Liver (tissue), 9 donors: Measurements from ENCODE around the gene URB1. TPM values are rescaled to one million over a fixed set of nuclear protein-coding genes. Genes with fewer than 3 reads are reported as not detected.

Experiments used
- DNase-seq: peaks from one replicate; pipeline ENCODE4 v3.0.0-alpha.2; 2017; ENCODE audit warnings: low spot score
- H3K27ac ChIP-seq, 2 donors: one replicate each; pipeline ENCODE4 v1.7.0; 2013; ENCODE audit warnings: inconsistent platforms in 2 of 2, low read length in 2 of 2, control low read depth in 1 of 2, low read depth in 1 of 2, mild to moderate bottlenecking in 1 of 2
- H3K27me3 ChIP-seq, 4 donors: one replicate each; pipeline versions ENCODE4 v1.6.1 to v1.7.0; 2013; ENCODE audit warnings: low read length in 3 of 4, inconsistent platforms in 1 of 4, mild to moderate bottlenecking in 1 of 4, moderate library complexity in 1 of 4; ENCODE audit not compliant: control insufficient read depth in 4 of 4, insufficient read depth in 4 of 4
- H3K36me3 ChIP-seq, 4 donors: one replicate each; pipeline versions ENCODE4 v1.6.1 to v1.7.0; 2013; ENCODE audit warnings: low read length in 3 of 4, mild to moderate bottlenecking in 3 of 4, low read depth in 1 of 4, moderate library complexity in 1 of 4; ENCODE audit not compliant: control insufficient read depth in 4 of 4, insufficient read depth in 3 of 4
- H3K4me1 ChIP-seq, 4 donors: one replicate each; pipeline versions ENCODE4 v1.6.1 to v1.7.0; 2013; ENCODE audit warnings: low read length in 3 of 4, mild to moderate bottlenecking in 3 of 4, moderate library complexity in 1 of 4; ENCODE audit not compliant: control insufficient read depth in 4 of 4, insufficient read depth in 4 of 4
- H3K4me3 ChIP-seq, 3 donors: one replicate each; pipeline versions ENCODE4 v1.6.1 to v1.7.0; 2013; ENCODE audit warnings: low read length in 3 of 3, control low read depth in 1 of 3, low read depth in 1 of 3, mild to moderate bottlenecking in 1 of 3
- H3K9ac ChIP-seq, 2 donors: one replicate each; pipeline ENCODE4 v1.7.0; 2013; ENCODE audit warnings: low read length in 2 of 2, mild to moderate bottlenecking in 2 of 2, moderate library complexity in 2 of 2, control low read depth in 1 of 2, low read depth in 1 of 2
- H3K9me3 ChIP-seq, 4 donors: one replicate each; pipeline versions ENCODE4 v1.6.1 to v1.7.0; 2013; ENCODE audit warnings: low read length in 3 of 4; ENCODE audit not compliant: control insufficient read depth in 4 of 4
- ATF3 ChIP-seq: IDR thresholded peaks from 2 replicates; pipeline ENCODE4 v1.6.1; 2016; ENCODE audit warnings: antibody characterized with exemption
- EGR1 ChIP-seq, 2 donors: IDR thresholded peaks; 2 replicates each; pipeline ENCODE4 v1.6.1; 2016 to 2018; ENCODE audit warnings: antibody characterized with exemption in 2 of 2, low read depth in 2 of 2
- FOXA1 ChIP-seq: IDR thresholded peaks from 2 replicates; pipeline ENCODE4 v1.6.1; 2016; ENCODE audit warnings: antibody characterized with exemption
- FOXA2 ChIP-seq: IDR thresholded peaks from 2 replicates; pipeline ENCODE4 v1.6.1; 2016; ENCODE audit warnings: antibody characterized with exemption
- GABPA ChIP-seq, 2 donors: IDR thresholded peaks in 1 of 2; conservative IDR thresholded peaks in 1 of 2; 2 replicates each; pipeline ENCODE4 v1.6.1; 2016; ENCODE audit warnings: antibody characterized with exemption in 2 of 2, mild to moderate bottlenecking in 1 of 2, moderate library complexity in 1 of 2
- HNF4A ChIP-seq, 2 donors: conservative IDR thresholded peaks; 2 replicates each; pipeline ENCODE4 v1.6.1; 2016; ENCODE audit warnings: antibody characterized with exemption in 2 of 2, mild to moderate bottlenecking in 2 of 2
- HNF4G ChIP-seq: IDR thresholded peaks from 2 replicates; pipeline ENCODE4 v1.6.1; 2016; ENCODE audit warnings: antibody characterized with exemption
- JUND ChIP-seq, 2 donors: IDR thresholded peaks; 2 replicates each; pipeline ENCODE4 v1.6.1; 2016; ENCODE audit warnings: antibody characterized with exemption in 2 of 2
- MAX ChIP-seq: IDR thresholded peaks from 2 replicates; pipeline ENCODE4 v1.6.1; 2016; ENCODE audit warnings: antibody characterized with exemption
- NR2F2 ChIP-seq: IDR thresholded peaks from 2 replicates; pipeline ENCODE4 v1.6.1; 2016; ENCODE audit warnings: antibody characterized with exemption
- RAD21 ChIP-seq, 2 donors: IDR thresholded peaks; 2 replicates each; pipeline ENCODE4 v1.6.1; 2016; ENCODE audit warnings: antibody characterized with exemption in 2 of 2, mild to moderate bottlenecking in 2 of 2
- REST ChIP-seq: IDR thresholded peaks from 2 replicates; pipeline ENCODE4 v1.6.1; 2016; ENCODE audit warnings: antibody characterized with exemption, mild to moderate bottlenecking
- RXRA ChIP-seq, 2 donors: IDR thresholded peaks; 2 replicates each; pipeline ENCODE4 v1.6.1; 2017 to 2018; ENCODE audit warnings: antibody characterized with exemption in 2 of 2, mild to moderate bottlenecking in 1 of 2
- SP1 ChIP-seq: IDR thresholded peaks from 2 replicates; pipeline ENCODE4 v1.6.1; 2018; ENCODE audit warnings: antibody characterized with exemption, mild to moderate bottlenecking
- TAF1 ChIP-seq: conservative IDR thresholded peaks from 2 replicates; pipeline ENCODE4 v1.6.1; 2016; ENCODE audit warnings: antibody characterized with exemption, mild to moderate bottlenecking
- YY1 ChIP-seq: IDR thresholded peaks from 2 replicates; pipeline ENCODE4 v1.6.1; 2016; ENCODE audit warnings: antibody characterized with exemption, mild to moderate bottlenecking
- WGBS: extraction: QIAGEN DNeasy Blood & Tissue Kit; methylation state at CpG from one replicate; pipeline ENCODE4 v1.1.7; 2013; 5-methylcytosine and 5-hydroxymethylcytosine counted together
- polyA plus RNA-seq, 2 donors: library from polyadenylated mRNA; stranded (reverse) in 1 of 2; unstranded in 1 of 2; fragments of 200-250 nt in 1 of 2; fragments of >200 nt in 1 of 2; fragmentation: Nextera tagmentation in 1 of 2; extraction: Ambion mirVana in 1 of 2; gene quantifications; one replicate each; pipeline versions ENCODE4 v1.2.1 to v1.2.3, GENCODE V29; 2013 to 2015
- total RNA-seq, 2 donors: library from RNA; depleted of rRNA; stranded (reverse); fragments of >200 nt; gene quantifications; one replicate each; pipeline ENCODE4 v1.2.3, GENCODE V29; 2014
- TF ChIP-seq, protein P1 (sequence below): fragments of 150-350 bp; IDR thresholded peaks from 2 replicates; pipeline ENCODE4 v1.5.1; 2017; ENCODE audit warnings: improper control_type of control experiment, low read depth, low read length; ENCODE audit not compliant: missing input control
- TF ChIP-seq, protein P2 (sequence below): IDR thresholded peaks from 2 replicates; pipeline ENCODE4 v1.6.1; 2016; ENCODE audit warnings: antibody characterized with exemption
- donor health status: healthy.
- donor health status: healthy.
- donor health status: healthy.
- donor health status: healthy.
- donor health status: healthy.

The URB1 gene
- total and polyA plus RNA-seq, 4 donors: 2.8 to 14.5 (median 7.1) TPM

DNA sequence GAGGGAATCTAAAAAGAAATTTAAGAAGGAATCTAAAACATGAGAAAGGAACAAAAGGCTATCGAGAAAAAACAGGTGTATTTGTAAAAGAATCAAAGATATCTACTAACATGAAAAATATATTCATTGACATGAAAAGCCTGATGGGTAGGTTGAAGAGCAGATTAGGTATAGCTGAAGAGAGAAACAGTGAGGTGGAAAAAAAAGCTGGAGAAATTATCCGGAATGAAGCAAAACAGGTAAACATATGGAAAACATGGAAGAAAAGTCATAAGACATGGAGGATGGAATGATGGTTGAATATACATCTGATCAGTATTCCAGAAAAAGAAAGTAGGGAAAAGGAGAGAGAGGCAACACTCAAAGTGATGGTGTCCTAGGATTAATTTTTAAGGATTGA is 29.3 kb upstream of the URB1 start:
- no peaks in the 10 kb centered on the region for H3K36me3 ChIP-seq
- no peak for DNase-seq
- no peaks in the 10 kb centered on the region for H3K9me3 ChIP-seq
- H3K4me1 ChIP-seq: no peaks in the 10 kb centered on the region
- TF ChIP-seq ATF3 (no peak), HNF4A (conservative IDR thresholded peaks at IDR 0.05) (no peak), YY1 (no peak), SP1 (no peak), FOXA2 (no peak), TAF1 (no peak)
- TF ChIP-seq, protein P1, sequence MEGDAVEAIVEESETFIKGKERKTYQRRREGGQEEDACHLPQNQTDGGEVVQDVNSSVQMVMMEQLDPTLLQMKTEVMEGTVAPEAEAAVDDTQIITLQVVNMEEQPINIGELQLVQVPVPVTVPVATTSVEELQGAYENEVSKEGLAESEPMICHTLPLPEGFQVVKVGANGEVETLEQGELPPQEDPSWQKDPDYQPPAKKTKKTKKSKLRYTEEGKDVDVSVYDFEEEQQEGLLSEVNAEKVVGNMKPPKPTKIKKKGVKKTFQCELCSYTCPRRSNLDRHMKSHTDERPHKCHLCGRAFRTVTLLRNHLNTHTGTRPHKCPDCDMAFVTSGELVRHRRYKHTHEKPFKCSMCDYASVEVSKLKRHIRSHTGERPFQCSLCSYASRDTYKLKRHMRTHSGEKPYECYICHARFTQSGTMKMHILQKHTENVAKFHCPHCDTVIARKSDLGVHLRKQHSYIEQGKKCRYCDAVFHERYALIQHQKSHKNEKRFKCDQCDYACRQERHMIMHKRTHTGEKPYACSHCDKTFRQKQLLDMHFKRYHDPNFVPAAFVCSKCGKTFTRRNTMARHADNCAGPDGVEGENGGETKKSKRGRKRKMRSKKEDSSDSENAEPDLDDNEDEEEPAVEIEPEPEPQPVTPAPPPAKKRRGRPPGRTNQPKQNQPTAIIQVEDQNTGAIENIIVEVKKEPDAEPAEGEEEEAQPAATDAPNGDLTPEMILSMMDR: no peak
- H3K9ac ChIP-seq: no peak overlapping the region
- 97% methylated on average over 2 of the region's 2 CpGs for WGBS
- no peak overlapping the region for H3K27ac ChIP-seq
- no peak overlapping the region for H3K4me3 ChIP-seq
- H3K27me3 ChIP-seq: no peaks in the 10 kb centered on the region

- H3K4me3 ChIP-seq: no peak overlapping the region
- TF ChIP-seq EGR1 (IDR thresholded peaks at IDR 0.05; ENCODE audit: low read depth in 2 of 2) (no peak), RAD21 (IDR thresholded peaks at IDR 0.05) (no peak), MAX (no peak), JUND (IDR thresholded peaks at IDR 0.05) (no peak), HNF4A (conservative IDR thresholded peaks at IDR 0.05) (no peak), NR2F2 (no peak), RXRA (IDR thresholded peaks at IDR 0.05) (no peak), ATF3 (no peak), GABPA (IDR thresholded peaks at IDR 0.05 in 1 of 2, conservative IDR thresholded peaks at IDR 0.05 in 1 of 2) (no peak)
- H3K9me3 ChIP-seq: no peaks in the 10 kb centered on the region
- no peaks in the 10 kb centered on the region for H3K27me3 ChIP-seq
- no peaks in the 10 kb centered on the region for H3K36me3 ChIP-seq
- no peak overlapping the region for H3K27ac ChIP-seq
- 90% methylated on average over 4 of the region's 4 CpGs for WGBS
- no peak for DNase-seq
- no peak overlapping the region for H3K9ac ChIP-seq
- H3K4me1 ChIP-seq: no peaks in the 10 kb centered on the region
Observed at GRCh38 chr21:32418146-32418545, 25.3 kb upstream of the URB1 start.

DNA sequence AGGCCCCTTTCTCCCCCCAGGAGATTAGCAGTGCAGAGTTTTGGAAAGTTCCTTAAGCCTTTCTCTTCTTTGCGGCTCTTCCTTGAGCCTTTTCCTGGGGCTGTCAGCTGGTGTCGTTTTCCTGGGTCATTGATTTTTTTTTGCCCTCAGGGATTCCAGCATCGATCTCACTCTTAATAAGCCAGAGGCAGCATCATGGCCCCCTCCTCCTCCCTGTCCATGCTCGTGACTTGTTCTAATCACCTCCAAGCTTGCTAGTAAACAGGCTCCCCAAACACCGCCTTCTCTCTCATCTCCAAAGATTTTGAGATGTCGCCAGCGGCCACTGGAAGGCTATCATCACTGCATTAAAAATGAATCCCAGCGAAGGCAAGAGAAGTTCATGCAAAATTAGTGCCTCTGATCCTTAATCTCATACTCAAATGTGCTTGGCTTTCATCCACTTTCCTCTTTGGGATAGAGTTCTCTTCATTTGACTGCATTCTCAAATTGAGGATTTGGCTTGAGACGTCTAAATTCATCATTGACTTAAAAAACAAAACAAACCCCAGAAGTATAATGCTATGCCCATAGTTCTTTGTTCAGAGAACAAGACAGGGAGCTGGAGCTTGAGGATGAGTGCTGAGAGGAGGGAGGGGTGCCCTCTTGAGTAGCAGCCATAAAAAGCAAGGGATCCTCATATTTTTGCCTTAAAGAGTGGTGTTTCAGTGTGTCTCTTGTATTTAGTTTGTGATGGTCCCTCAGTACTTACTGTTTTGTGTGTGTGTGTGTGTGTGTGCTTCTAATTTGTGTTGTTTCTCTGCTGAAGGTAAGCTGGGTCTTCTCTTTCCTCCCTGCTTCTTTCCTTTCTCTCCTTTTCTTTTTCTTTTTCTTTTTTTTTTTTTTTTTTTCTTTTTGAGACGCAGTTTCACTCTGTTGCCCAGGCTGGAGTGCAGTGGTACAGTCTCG is 22.9 kb upstream of the URB1 start:
- Histone ChIP-seq H3K9ac (no peak overlapping the region), H3K27me3 (no peaks in the 10 kb centered on the region), H3K4me1 (peaks cover 4 to 16% (median 8%) of the 10 kb centered on the region in 4 donors), H3K9me3 (no peaks in the 10 kb centered on the region), H3K4me3 (no peak overlapping the region), H3K27ac (no peak overlapping the region), H3K36me3 (no peaks in the 10 kb centered on the region)
- DNase-seq: no peak
- 80% methylated on average over 11 of the region's 11 CpGs for WGBS
- TF ChIP-seq EGR1 (IDR thresholded peaks at IDR 0.05; ENCODE audit: low read depth in 2 of 2): no peak
- no peak for TF ChIP-seq FOXA1
- TF ChIP-seq HNF4G: no peak
- no peak for TF ChIP-seq GABPA (IDR thresholded peaks at IDR 0.05 in 1 of 2, conservative IDR thresholded peaks at IDR 0.05 in 1 of 2)
- no peak for TF ChIP-seq RAD21 (IDR thresholded peaks at IDR 0.05)
- no peak for TF ChIP-seq ATF3
- no peak for TF ChIP-seq REST
- TF ChIP-seq, protein P2, sequence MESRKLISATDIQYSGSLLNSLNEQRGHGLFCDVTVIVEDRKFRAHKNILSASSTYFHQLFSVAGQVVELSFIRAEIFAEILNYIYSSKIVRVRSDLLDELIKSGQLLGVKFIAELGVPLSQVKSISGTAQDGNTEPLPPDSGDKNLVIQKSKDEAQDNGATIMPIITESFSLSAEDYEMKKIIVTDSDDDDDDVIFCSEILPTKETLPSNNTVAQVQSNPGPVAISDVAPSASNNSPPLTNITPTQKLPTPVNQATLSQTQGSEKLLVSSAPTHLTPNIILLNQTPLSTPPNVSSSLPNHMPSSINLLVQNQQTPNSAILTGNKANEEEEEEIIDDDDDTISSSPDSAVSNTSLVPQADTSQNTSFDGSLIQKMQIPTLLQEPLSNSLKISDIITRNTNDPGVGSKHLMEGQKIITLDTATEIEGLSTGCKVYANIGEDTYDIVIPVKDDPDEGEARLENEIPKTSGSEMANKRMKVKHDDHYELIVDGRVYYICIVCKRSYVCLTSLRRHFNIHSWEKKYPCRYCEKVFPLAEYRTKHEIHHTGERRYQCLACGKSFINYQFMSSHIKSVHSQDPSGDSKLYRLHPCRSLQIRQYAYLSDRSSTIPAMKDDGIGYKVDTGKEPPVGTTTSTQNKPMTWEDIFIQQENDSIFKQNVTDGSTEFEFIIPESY: no peak
- TF ChIP-seq TAF1: no peak
- TF ChIP-seq SP1: no peak
- no peak for TF ChIP-seq YY1
- no peak for TF ChIP-seq JUND (IDR thresholded peaks at IDR 0.05)
- TF ChIP-seq RXRA (IDR thresholded peaks at IDR 0.05): no peak
